Measurements from ENCODE around the gene KDM3B. TPM values are rescaled to one million over a fixed set of nuclear protein-coding genes. Genes with fewer than 3 reads are reported as not detected.

The KDM3B gene
- total RNA-seq, 2 donors from 2014 or later, result 29.7 to 42.3 TPM

DNA sequence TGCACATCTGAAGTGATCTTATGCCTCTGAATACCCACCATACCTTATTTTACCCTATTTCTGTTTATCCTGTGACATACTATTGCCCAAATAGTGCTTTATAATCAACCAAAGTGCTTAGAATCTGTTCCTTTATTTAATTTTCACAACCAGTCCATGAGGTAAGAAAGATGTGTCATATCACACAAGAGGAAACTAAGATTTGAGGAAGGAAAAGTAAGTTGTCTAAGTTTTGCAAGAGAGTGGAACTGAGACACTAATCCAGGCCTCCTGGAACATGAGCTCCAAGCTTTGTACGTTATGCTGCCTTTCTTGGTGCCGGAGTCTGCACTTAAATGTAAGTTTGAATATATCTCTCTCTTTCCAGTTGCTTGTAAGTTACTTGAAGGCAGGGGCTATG, 17.2 kb downstream of the KDM3B start:
- Histone ChIP-seq H3K4me3 (no peak overlapping the region), H3K9me3 (no peaks in the 10 kb centered on the region), H3K27me3 (no peaks in the 10 kb centered on the region), H3K4me1 (peaks cover 18% of the 10 kb centered on the region), H3K36me3 (replicated peaks in 1 of 2; ENCODE audit: insufficient read depth in 1 of 2, low read depth in 2 of 2) (peaks cover 0 to 5% of the 10 kb centered on the region in 2 donors), H3K27ac (peak overlapping the region in 1 of 4 donors; percentile 7)
- peak in 1 of 4 donors; percentile 17 for DNase-seq
- WGBS, 2 donors, result 80 to 84% methylated on average over 2 of the region's 2 CpGs
- no peak for ATAC-seq
- intact Hi-C loops (cut with DNase I), result no loop called here
- no peak for TF ChIP-seq CTCF (IDR thresholded peaks at IDR 0.05)
- no peak for TF ChIP-seq POLR2A (IDR thresholded peaks at IDR 0.05)

DNA sequence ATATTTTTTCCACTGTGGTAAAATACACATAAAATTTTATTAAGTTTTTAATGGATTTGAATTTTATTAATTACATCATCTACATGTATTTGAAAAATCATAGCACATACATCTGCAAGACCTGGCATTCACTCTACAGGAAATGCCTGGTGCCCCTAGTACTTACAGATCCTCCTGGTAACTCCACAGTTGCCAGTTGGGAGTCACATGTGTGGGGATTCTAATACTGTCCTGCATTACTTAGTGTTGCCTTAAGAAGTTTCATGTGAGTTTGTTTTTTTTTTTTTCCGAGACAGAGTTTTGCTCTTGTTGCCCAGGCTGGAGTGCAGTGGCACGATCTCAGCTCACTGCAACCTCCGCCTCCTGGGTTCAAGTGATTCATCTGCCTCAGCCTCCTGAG, 18.1 kb downstream of the KDM3B start:
- DNase-seq (no peak), ATAC-seq (no peak)
- WGBS, 2 donors, result 84 to 93% methylated on average over 3 of the region's 3 CpGs
- Histone ChIP-seq H3K36me3 (replicated peaks in 1 of 2; ENCODE audit: insufficient read depth in 1 of 2, low read depth in 2 of 2) (peaks cover 0 to 6% of the 10 kb centered on the region in 2 donors), H3K9me3 (no peaks in the 10 kb centered on the region), H3K27ac (peak overlapping the region in 1 of 4 donors; percentile 7), H3K27me3 (no peaks in the 10 kb centered on the region), H3K4me1 (peaks cover 18% of the 10 kb centered on the region), H3K4me3 (no peak overlapping the region)
- intact Hi-C loops (cut with DNase I), result no loop called here
- no peak for TF ChIP-seq CTCF (IDR thresholded peaks at IDR 0.05)
- TF ChIP-seq POLR2A (IDR thresholded peaks at IDR 0.05), result no peak

DNA sequence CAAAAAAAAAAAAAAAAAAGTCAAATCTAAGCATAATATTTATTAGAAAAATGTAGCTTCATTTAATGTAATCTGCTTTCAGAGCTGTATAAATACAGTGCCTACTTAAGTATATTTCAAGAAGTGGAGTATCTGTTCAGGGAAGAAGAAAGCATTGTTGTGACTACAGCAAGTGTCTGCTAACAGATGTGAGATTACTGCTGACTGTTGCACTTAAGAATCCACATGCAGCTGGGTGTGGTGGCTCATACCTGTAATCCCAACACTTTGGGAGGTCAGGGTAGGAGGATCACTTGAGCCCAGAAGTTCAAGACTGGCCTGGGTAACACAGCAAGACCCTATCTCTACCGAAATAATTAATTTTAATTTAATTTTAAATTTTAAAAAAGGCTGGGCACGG, 19.0 kb downstream of the KDM3B start:
- H3K27ac ChIP-seq, result no peak overlapping the region

GRCh38 chr5:138372225-138372624, 19.7 kb downstream of the KDM3B start:
- Histone ChIP-seq H3K27me3 (no peaks in the 10 kb centered on the region), H3K27ac (no peak overlapping the region), H3K9me3 (no peaks in the 10 kb centered on the region), H3K36me3 (replicated peaks in 1 of 2; ENCODE audit: insufficient read depth in 1 of 2, low read depth in 2 of 2) (peaks cover 0 to 12% of the 10 kb centered on the region in 2 donors), H3K4me1 (peaks cover 7% of the 10 kb centered on the region), H3K4me3 (no peak overlapping the region)
- TF ChIP-seq POLR2A (IDR thresholded peaks at IDR 0.05) (no peak), CTCF (IDR thresholded peaks at IDR 0.05) (no peak)
- WGBS, 2 donors, result 62 to 73% methylated on average over 1 of the region's 1 CpG
- ATAC-seq (no peak), DNase-seq (no peak)
- intact Hi-C loops (cut with DNase I), result no loop called here

More for the DNA sequence above, 19.0 kb downstream of the KDM3B start:
- TF ChIP-seq POLR2A (IDR thresholded peaks at IDR 0.05) (no peak), CTCF (IDR thresholded peaks at IDR 0.05) (no peak)
- peaks cover 15% of the 10 kb centered on the region for H3K4me1 ChIP-seq
- no peak for ATAC-seq
- H3K27me3 ChIP-seq, result no peaks in the 10 kb centered on the region
- intact Hi-C loops (cut with DNase I), result no loop called here
- DNase-seq, result no peak
- peaks cover 0 to 12% of the 10 kb centered on the region in 2 donors for H3K36me3 ChIP-seq (replicated peaks in 1 of 2; ENCODE audit: insufficient read depth in 1 of 2, low read depth in 2 of 2)
- no peak overlapping the region for H3K4me3 ChIP-seq
- WGBS, 2 donors, result 88 to 100% methylated on average over 2 of the region's 2 CpGs
- H3K9me3 ChIP-seq, result no peaks in the 10 kb centered on the region

DNA sequence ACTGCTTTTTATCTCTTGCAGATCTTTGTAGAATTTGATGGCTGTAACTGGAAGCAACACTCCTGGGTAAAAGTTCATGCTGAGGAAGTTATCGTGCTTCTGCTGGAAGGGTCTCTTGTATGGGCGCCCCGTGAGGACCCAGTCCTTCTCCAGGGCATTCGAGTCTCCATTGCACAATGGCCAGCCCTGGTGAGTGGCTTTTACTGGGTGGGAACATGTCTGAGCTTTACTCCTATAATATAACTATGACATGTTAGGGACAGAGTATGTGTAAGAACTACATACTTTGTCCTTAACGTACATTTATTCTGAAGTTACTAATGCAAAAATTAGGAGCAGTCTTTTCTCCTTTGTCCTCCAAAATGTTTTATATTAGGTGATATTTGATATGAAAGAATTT, 20.2 kb downstream of the KDM3B start:
- no peaks in the 10 kb centered on the region for H3K9me3 ChIP-seq
- WGBS, 2 donors, result 70 to 71% methylated on average over 5 of the region's 5 CpGs
- H3K4me3 ChIP-seq, result no peak overlapping the region
- no peak overlapping the region for H3K27ac ChIP-seq
- DNase-seq (no peak), ATAC-seq (no peak)
- peaks cover 0 to 12% of the 10 kb centered on the region in 2 donors for H3K36me3 ChIP-seq (replicated peaks in 1 of 2; ENCODE audit: insufficient read depth in 1 of 2, low read depth in 2 of 2)
- TF ChIP-seq POLR2A (IDR thresholded peaks at IDR 0.05) (no peak), CTCF (IDR thresholded peaks at IDR 0.05) (no peak)
- intact Hi-C loops (cut with DNase I), result no loop called here
- no peaks in the 10 kb centered on the region for H3K27me3 ChIP-seq
- peaks cover 7% of the 10 kb centered on the region for H3K4me1 ChIP-seq
